Mucosa of descending colon (tissue), 3 donors: ENCODE measurements around the gene ZNRD2. TPM values are rescaled to one million over a fixed set of nuclear protein-coding genes. Genes with fewer than 3 reads are reported as not detected.

Source experiments
- ATAC-seq: fragments of 200-7000 bp; cut with Tn5 transposase; one replicate; pipeline ENCODE4 v1.9.1; 2020; ENCODE audit warnings: mild to moderate bottlenecking, moderate library complexity
- DNase-seq, 3 donors: peaks; one replicate each; pipeline ENCODE4 v3.0.0-alpha.2; 2020
- H3K36me3 ChIP-seq: fragments of 200-600 bp; one replicate; pipeline ENCODE4 v1.8.0; 2021; ENCODE audit warnings: low read depth, mild to moderate bottlenecking
- H3K4me1 ChIP-seq: fragments of 200-600 bp; one replicate; pipeline ENCODE4 v1.8.0; 2021; ENCODE audit warnings: low read depth, mild to moderate bottlenecking
- H3K4me3 ChIP-seq: fragments of 200-600 bp; one replicate; pipeline ENCODE4 v1.8.0; 2021; ENCODE audit warnings: mild to moderate bottlenecking
- H3K9me3 ChIP-seq: fragments of 200-600 bp; one replicate; pipeline ENCODE4 v1.8.0; 2021; ENCODE audit warnings: mild to moderate bottlenecking
- intact Hi-C, 2 donors: fragments of 100-400 bp; cut with DNase I in 1 of 2; cut with micrococcal nuclease in 1 of 2; formaldehyde crosslinking; loops; one replicate each; pipeline versions ENCODE4 v1.11.0 to v1.11.1; 2022; cut with DNase I, micrococcal nuclease
- total RNA-seq, 3 donors: library from RNA; stranded (reverse); fragmentation: NEBNext Ultra II Directional in 2 of 3; extraction: Animal tissue kit (Norgen Biotek cat#: 25700) in 2 of 3; gene quantifications; one replicate each; pipeline versions ENCODE4 v1.2.1 to v1.2.4, GENCODE V29; 2021 to 2023
- TF ChIP-seq, protein P1 (sequence below): fragments of 200-600 bp; IDR thresholded peaks from one replicate; pipeline ENCODE4 v1.8.0; 2022; ENCODE audit warnings: antibody characterized with exemption, mild to moderate bottlenecking
- donor health status: DM: no; HTN: no; CAD: no; lungs with moderate emphysema.
- donor health status: DM: no; HTN: no; CAD: no.
- donor health status: DM: no; HTN: yes; CAD: no.

Gene ZNRD2
- total RNA-seq, 3 donors from 2014 or later = 20.9 to 24.6 (median 21.0) TPM

DNA sequence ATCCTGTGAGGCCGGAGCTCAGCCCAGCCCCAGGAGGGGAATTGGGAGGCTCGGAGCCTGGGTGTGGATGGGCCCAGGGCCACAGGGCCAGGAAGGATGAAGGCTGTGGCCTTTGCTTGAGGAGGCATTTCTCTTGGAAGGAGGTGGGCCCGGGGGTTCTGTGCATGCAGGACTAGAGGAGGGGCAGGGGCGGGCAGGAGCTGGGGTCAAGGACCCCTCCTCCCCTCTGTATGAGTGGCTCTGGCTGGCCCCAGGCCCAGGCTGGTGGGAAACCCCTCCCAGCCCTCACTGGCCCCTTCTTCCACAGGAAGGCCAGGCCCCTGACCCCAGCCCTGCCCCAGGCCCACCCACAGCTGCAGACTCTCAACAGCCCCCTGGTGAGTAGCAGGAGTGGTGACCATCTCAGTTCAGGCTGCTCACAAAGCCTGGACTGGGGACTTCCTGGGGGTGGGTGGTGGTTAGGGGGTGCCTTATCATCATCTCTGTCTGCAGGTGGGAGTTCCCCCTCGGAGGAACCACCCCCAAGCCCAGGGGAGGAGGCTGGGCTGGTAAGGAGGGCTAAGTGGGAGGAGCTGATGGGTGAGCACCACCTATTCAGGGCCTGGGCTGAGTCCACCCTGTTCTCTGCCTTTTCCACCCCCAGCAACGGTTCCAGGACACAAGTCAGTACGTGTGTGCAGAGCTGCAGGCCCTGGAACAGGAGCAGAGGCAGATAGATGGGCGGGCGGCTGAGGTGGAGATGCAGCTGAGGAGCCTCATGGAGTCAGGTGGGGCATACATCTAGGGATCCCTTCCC, 19.4 kb downstream of the ZNRD2 start:
- peak in 1 of 3 donors; percentile 31 for DNase-seq
- intact Hi-C loops = loop anchor here in 1 of 2 donors (10.0 kb wide), 1 partner anchor 55 kb away; no protein-coding TSS in a partner anchor
- Histone ChIP-seq H3K9me3 (no peaks in the 10 kb centered on the region), H3K4me3 (no peak overlapping the region), H3K4me1 (peaks cover 24% of the 10 kb centered on the region), H3K36me3 (no peaks in the 10 kb centered on the region)
- TF ChIP-seq, protein P1, sequence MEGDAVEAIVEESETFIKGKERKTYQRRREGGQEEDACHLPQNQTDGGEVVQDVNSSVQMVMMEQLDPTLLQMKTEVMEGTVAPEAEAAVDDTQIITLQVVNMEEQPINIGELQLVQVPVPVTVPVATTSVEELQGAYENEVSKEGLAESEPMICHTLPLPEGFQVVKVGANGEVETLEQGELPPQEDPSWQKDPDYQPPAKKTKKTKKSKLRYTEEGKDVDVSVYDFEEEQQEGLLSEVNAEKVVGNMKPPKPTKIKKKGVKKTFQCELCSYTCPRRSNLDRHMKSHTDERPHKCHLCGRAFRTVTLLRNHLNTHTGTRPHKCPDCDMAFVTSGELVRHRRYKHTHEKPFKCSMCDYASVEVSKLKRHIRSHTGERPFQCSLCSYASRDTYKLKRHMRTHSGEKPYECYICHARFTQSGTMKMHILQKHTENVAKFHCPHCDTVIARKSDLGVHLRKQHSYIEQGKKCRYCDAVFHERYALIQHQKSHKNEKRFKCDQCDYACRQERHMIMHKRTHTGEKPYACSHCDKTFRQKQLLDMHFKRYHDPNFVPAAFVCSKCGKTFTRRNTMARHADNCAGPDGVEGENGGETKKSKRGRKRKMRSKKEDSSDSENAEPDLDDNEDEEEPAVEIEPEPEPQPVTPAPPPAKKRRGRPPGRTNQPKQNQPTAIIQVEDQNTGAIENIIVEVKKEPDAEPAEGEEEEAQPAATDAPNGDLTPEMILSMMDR = no peak
- no peak for ATAC-seq

DNA sequence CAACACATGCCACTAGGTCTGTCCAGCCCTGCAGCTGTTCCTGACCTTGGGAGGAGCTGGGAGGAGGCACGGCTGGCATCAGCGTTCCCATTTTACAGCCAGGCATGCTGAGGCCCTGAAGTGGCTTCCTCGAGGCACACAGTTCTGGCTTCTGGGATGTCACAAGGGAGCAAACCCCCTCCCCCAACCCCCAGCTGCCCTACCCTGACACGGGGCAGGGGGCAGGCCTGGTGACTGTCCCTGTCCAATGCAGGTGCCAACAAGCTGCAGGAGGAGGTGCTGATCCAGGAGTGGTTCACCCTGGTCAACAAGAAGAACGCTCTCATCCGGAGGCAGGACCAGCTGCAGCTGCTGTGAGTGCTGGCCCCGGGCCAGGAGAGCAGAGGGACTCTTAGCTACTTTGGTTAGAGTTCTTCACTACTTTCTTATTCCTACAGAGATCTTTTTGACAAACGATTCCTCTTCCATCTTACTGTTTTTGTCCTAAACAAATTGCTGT, 20.0 kb downstream of the ZNRD2 start:
- peaks cover 29% of the 10 kb centered on the region for H3K4me1 ChIP-seq
- no peak for DNase-seq
- no peaks in the 10 kb centered on the region for H3K36me3 ChIP-seq

DNA sequence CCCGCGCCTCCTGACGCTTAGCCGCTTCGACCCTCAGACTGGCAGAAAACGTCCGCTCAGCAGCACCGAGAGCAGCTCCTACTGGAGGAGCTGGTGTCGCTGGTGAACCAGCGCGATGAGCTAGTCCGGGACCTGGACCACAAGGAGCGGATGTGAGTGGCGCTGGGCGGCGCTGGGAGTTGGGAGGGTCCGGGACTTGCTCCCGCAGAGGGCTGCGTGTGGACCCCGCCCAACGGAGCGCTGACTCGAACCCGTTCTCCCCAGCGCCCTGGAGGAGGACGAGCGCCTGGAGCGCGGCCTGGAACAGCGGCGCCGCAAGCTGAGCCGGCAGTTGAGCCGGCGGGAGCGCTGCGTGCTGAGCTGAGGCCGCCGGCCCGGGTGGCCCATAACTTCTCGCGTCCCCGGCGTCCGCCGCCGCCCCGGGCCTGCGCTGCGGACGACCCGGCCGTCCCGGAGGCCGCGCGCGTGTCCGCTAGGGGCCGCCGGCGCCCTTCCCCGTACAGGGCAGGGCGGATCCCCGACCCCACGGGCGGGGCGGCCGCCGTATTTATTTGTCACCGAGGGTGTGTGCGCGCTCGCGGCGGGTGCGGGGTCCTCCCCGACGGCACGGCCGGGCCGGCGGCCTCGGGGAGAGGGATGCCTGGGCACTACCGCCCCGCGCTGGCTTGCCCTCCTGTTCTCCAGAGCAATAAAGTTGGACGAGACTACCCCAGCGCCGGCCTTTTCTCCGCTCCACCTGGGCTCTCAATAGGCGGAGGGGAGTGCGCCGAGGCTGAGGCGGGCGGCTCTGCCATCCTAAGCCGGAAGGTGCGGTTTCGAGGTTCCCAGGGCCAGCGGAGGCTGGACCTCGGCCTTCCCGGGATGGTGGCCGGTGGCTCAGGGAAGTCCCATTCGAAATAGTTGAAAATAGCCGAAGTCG, 21.9 kb downstream of the ZNRD2 start:
- peak; percentile 70 for ATAC-seq
- TF ChIP-seq, protein P1 = peak; percentile 24
- H3K9me3 ChIP-seq = no peaks in the 10 kb centered on the region
- H3K4me1 ChIP-seq = peaks cover 34% of the 10 kb centered on the region
- DNase-seq = peak; percentile 69 to 78 (median 71)
- H3K4me3 ChIP-seq = no peak overlapping the region
- intact Hi-C loops = loop anchor here in 1 of 2 donors (10.0 kb wide), 1 partner anchor 57 kb away; no protein-coding TSS in a partner anchor
- no peaks in the 10 kb centered on the region for H3K36me3 ChIP-seq

More for the DNA sequence above, 20.0 kb downstream of the ZNRD2 start:
- H3K4me3 ChIP-seq = no peak overlapping the region
- TF ChIP-seq, protein P1 = no peak
- no peak for ATAC-seq
- no peaks in the 10 kb centered on the region for H3K9me3 ChIP-seq
- intact Hi-C loops = loop anchor here in 1 of 2 donors (10.0 kb wide), 1 partner anchor 55 kb away; no protein-coding TSS in a partner anchor

DNA sequence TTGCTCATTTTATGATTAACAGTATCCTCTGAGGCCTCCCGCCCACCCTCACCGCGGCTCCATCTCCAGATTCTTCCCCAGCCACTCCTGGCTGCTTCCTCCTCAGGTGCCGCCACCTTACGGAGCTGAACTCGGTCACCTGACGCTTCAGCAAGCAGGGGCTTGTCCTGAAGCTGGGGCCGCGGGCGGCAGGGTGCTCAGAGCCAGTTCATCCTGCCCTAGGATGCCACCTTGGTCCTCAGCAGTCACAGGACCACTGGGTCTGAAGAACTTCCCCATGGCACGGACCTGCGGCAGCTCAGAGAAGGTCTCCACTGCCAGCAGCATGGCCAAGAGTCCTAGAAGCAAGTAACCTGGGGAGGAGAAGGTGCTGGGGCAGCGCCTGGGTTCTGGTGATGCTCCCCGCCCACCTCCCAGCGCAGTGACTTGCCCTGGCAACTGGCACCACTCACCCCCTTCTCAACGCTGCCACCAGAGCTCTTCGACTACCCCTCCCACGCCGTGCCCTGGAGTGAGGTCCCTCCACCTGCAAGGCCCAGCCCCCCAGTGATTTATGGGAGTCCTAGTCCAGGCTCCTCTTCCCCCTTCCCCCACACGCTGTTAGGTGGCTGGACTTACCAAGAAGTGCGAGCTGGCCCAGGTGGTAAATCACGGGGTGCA, 22.7 kb downstream of the ZNRD2 start:
- TF ChIP-seq, protein P1 = no peak
- peaks cover 26% of the 10 kb centered on the region for H3K4me1 ChIP-seq
- intact Hi-C loops = loop anchor here in 1 of 2 donors (10.0 kb wide), 1 partner anchor 58 kb away; no protein-coding TSS in a partner anchor
- ATAC-seq (no peak), DNase-seq (peak in 1 of 3 donors; percentile 43)
- H3K9me3 ChIP-seq = no peaks in the 10 kb centered on the region
- H3K36me3 ChIP-seq = peaks cover 5% of the 10 kb centered on the region
- no peak overlapping the region for H3K4me3 ChIP-seq
